ENCODE measurements around the gene DOHH. TPM values are rescaled to one million over a fixed set of nuclear protein-coding genes. Genes with fewer than 3 reads are reported as not detected.

DOHH gene
- total and polyA plus RNA-seq, 2 donors (not counting 3 experiments of a cell fraction or from before 2014, with no cell fraction given), result 8.7 to 15.2 TPM

DNA sequence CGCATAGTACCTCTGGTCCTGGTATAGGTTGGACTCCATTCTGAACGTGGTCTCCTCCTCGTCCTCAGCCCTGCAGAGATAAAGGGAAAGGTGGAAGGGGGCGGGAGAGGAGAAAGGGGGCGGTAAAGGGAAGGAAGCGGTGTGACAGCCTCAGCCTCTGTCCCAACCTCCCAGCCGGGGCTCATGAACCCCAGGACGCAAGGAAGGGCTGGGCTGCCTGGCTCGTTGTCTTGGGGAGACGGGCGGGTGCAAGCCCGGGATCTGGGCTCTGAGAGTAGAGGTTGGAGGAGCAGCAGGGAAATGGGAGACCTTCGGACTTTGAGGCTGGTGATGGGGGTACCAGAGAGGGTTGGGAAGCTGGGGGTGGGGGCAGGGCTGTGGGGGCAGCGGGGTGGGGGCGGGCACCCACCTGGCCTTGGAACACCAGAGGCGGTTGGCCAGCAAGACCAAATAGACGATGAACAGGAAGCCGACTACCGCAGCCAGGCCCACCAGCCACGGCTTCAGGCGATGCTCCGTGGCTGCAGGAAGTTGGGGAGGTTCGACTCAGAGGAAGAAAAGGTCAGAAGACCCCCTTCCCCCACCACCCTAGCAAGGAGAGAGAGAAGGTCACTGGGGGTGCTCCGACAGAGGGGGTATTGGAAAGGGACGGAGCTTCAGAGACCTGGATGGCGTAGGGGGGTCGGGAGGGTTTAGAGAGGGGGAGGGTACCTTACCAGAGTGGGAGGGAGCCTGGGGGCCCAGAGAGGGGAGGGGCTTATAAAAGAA is 21.9 kb downstream of the DOHH start:
- H3K4me3 ChIP-seq (replicated peaks in 1 of 3; ENCODE audit: insufficient read depth in 1 of 3, low read depth in 1 of 3, low read length in 3 of 3), result no peak overlapping the region
- no peak overlapping the region for H3K27ac ChIP-seq (ENCODE audit: insufficient read depth, low read depth, low read length)
- DNase-seq (ENCODE audit: low read depth, low spot score), result no peak
- H3K79me2 ChIP-seq (ENCODE audit: control insufficient read depth, insufficient read depth, low read length), result no peaks in the 10 kb centered on the region
- POLR2A ChIA-PET, result no interaction called here
- H3K36me3 ChIP-seq (ENCODE audit: control insufficient read depth in 2 of 2, extremely low read depth in 1 of 2, insufficient read depth in 2 of 2, low read length in 2 of 2), result no peaks in the 10 kb centered on the region
- H3K9ac ChIP-seq (replicated peaks; ENCODE audit: extremely low read depth, insufficient read depth, low read length), result no peak overlapping the region
- H3K4me1 ChIP-seq (ENCODE audit: control insufficient read depth, extremely low read depth, insufficient read depth, low read length), result no peaks in the 10 kb centered on the region
- no TSS peak for BruUV-seq (replicated peaks)
- FAIRE-seq, result no peak
- H2AFZ ChIP-seq (ENCODE audit: low read depth, low read length), result no peak overlapping the region
- CTCF ChIA-PET, result interaction anchor here (0.6 to 1.5 kb wide), 5 partner anchors 9 to 976 kb away, joined by 4 to 8 read pairs (median 5); no protein-coding TSS in a partner anchor
- peaks cover 3 to 11% of the 10 kb centered on the region in 2 experiments for H3K27me3 ChIP-seq (ENCODE audit: control insufficient read depth in 2 of 2, insufficient read depth in 2 of 2, low read length in 2 of 2)
- no peaks in the 10 kb centered on the region for H4K20me1 ChIP-seq (replicated peaks; ENCODE audit: control insufficient read depth, extremely low read depth, insufficient read depth, low read length)
- intact Hi-C loops (cut with micrococcal nuclease), result no loop called here
- H3K4me2 ChIP-seq (ENCODE audit: insufficient read depth, low read length), result no peak overlapping the region
- TF ChIP-seq, protein P1, sequence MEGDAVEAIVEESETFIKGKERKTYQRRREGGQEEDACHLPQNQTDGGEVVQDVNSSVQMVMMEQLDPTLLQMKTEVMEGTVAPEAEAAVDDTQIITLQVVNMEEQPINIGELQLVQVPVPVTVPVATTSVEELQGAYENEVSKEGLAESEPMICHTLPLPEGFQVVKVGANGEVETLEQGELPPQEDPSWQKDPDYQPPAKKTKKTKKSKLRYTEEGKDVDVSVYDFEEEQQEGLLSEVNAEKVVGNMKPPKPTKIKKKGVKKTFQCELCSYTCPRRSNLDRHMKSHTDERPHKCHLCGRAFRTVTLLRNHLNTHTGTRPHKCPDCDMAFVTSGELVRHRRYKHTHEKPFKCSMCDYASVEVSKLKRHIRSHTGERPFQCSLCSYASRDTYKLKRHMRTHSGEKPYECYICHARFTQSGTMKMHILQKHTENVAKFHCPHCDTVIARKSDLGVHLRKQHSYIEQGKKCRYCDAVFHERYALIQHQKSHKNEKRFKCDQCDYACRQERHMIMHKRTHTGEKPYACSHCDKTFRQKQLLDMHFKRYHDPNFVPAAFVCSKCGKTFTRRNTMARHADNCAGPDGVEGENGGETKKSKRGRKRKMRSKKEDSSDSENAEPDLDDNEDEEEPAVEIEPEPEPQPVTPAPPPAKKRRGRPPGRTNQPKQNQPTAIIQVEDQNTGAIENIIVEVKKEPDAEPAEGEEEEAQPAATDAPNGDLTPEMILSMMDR (IDR thresholded peaks at IDR 0.05; ENCODE audit: extremely low read depth in 1 of 2, insufficient read depth in 1 of 2, low read depth in 1 of 2, low read length in 2 of 2), result no peak
- TF ChIP-seq POLR2AphosphoS5 (IDR thresholded peaks at IDR 0.05; ENCODE audit: insufficient read depth, low read depth, low read length) (no peak), JUN (IDR thresholded peaks at IDR 0.05; ENCODE audit: borderline replicate concordance, insufficient read depth, insufficient read length, low read depth) (no peak), MYC (IDR thresholded peaks at IDR 0.05; ENCODE audit: low read depth, low read length) (no peak)
- H3K9me3 ChIP-seq (replicated peaks; ENCODE audit: control insufficient read depth, insufficient read depth, low read length), result no peaks in the 10 kb centered on the region
- dilution Hi-C loops (cut with MboI; ENCODE audit: extremely low pct_ligation_motif_present, low sequenced_read_pairs), result no loop called here
- H3K9me1 ChIP-seq (replicated peaks; ENCODE audit: control insufficient read depth, extremely low read depth, insufficient read depth, low read length), result no peaks in the 10 kb centered on the region

DNA sequence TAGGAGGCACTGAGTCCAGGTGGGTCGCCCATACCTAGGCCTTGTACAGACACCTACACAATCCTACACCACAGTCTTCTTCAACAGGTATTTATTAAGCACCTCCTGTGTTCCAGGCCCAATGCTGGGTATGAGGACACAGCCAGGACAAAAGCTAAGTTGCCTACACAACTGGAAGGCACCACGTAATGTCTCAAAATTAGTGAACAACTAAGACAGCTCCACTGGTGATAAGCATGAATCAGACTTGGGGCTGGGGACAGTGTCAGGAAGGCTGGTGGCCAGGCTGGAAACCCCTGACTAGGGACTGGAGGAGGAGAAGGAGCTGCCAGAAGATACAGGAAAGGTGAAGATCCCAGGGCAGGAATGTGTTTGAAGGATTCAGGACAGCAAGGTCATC is 22.5 kb downstream of the DOHH start:
- H4K20me1 ChIP-seq (replicated peaks; ENCODE audit: control insufficient read depth, extremely low read depth, insufficient read depth, low read length), result no peaks in the 10 kb centered on the region
- ChIA-PET POLR2A (no interaction called here), CTCF (interaction anchor here (1.5 kb wide), 2 partner anchors 9 to 151 kb away, joined by 5 to 6 read pairs; no protein-coding TSS in a partner anchor)
- no peak overlapping the region for H3K9ac ChIP-seq (replicated peaks; ENCODE audit: extremely low read depth, insufficient read depth, low read length)
- peaks cover 3 to 11% of the 10 kb centered on the region in 2 experiments for H3K27me3 ChIP-seq (ENCODE audit: control insufficient read depth in 2 of 2, insufficient read depth in 2 of 2, low read length in 2 of 2)
- FAIRE-seq (no peak), DNase-seq (ENCODE audit: low read depth, low spot score) (no peak)
- no TSS peak for BruUV-seq (replicated peaks)
- H3K9me3 ChIP-seq (replicated peaks; ENCODE audit: control insufficient read depth, insufficient read depth, low read length), result no peaks in the 10 kb centered on the region
- no peak overlapping the region for H3K4me3 ChIP-seq (replicated peaks in 1 of 3; ENCODE audit: insufficient read depth in 1 of 3, low read depth in 1 of 3, low read length in 3 of 3)
- no peak overlapping the region for H3K27ac ChIP-seq (ENCODE audit: insufficient read depth, low read depth, low read length)
- TF ChIP-seq FOS (IDR thresholded peaks at IDR 0.05; ENCODE audit: borderline replicate concordance, insufficient read depth, low read length), result no peak
- no peak for TF ChIP-seq EZH2 (IDR thresholded peaks at IDR 0.05; ENCODE audit: borderline replicate concordance, low read depth, low read length, severe bottlenecking)
- no peak for TF ChIP-seq POLR2A (IDR thresholded peaks at IDR 0.05; ENCODE audit: low read depth, low read length)
- TF ChIP-seq GATA2 (IDR thresholded peaks at IDR 0.05; ENCODE audit: insufficient read depth, insufficient read length, low read depth, low read length), result no peak
- TF ChIP-seq, protein P2, sequence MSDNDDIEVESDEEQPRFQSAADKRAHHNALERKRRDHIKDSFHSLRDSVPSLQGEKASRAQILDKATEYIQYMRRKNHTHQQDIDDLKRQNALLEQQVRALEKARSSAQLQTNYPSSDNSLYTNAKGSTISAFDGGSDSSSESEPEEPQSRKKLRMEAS (IDR thresholded peaks at IDR 0.05; ENCODE audit: insufficient read depth, insufficient read length), result no peak
- TF ChIP-seq, protein P1 (IDR thresholded peaks at IDR 0.05; ENCODE audit: extremely low read depth in 1 of 2, insufficient read depth in 1 of 2, low read depth in 1 of 2, low read length in 2 of 2), result no peak
- no peak for TF ChIP-seq MYC (IDR thresholded peaks at IDR 0.05; ENCODE audit: low read depth, low read length)
- TF ChIP-seq POLR2AphosphoS5 (IDR thresholded peaks at IDR 0.05; ENCODE audit: insufficient read depth, low read depth, low read length), result no peak
- no peaks in the 10 kb centered on the region for H3K4me1 ChIP-seq (ENCODE audit: control insufficient read depth, extremely low read depth, insufficient read depth, low read length)
- intact Hi-C loops (cut with micrococcal nuclease), result no loop called here
- H3K79me2 ChIP-seq (ENCODE audit: control insufficient read depth, insufficient read depth, low read length), result no peaks in the 10 kb centered on the region
- no peaks in the 10 kb centered on the region for H3K9me1 ChIP-seq (replicated peaks; ENCODE audit: control insufficient read depth, extremely low read depth, insufficient read depth, low read length)
- H3K36me3 ChIP-seq (ENCODE audit: control insufficient read depth in 2 of 2, extremely low read depth in 1 of 2, insufficient read depth in 2 of 2, low read length in 2 of 2), result no peaks in the 10 kb centered on the region
- no peak overlapping the region for H2AFZ ChIP-seq (ENCODE audit: low read depth, low read length)
- dilution Hi-C loops (cut with MboI; ENCODE audit: extremely low pct_ligation_motif_present, low sequenced_read_pairs), result no loop called here
- H3K4me2 ChIP-seq (ENCODE audit: insufficient read depth, low read length), result no peak overlapping the region

All from endothelial cell of umbilical vein (primary cell).